ENCODE results near the gene SLC22A2. TPM values are rescaled to one million over a fixed set of nuclear protein-coding genes. Genes with fewer than 3 reads are reported as not detected.

The SLC22A2 gene
- total and polyA plus RNA-seq, 2 of the 13 experiments (the other 11 are each of a cell fraction or from before 2014, with no cell fraction given): not detected

DNA sequence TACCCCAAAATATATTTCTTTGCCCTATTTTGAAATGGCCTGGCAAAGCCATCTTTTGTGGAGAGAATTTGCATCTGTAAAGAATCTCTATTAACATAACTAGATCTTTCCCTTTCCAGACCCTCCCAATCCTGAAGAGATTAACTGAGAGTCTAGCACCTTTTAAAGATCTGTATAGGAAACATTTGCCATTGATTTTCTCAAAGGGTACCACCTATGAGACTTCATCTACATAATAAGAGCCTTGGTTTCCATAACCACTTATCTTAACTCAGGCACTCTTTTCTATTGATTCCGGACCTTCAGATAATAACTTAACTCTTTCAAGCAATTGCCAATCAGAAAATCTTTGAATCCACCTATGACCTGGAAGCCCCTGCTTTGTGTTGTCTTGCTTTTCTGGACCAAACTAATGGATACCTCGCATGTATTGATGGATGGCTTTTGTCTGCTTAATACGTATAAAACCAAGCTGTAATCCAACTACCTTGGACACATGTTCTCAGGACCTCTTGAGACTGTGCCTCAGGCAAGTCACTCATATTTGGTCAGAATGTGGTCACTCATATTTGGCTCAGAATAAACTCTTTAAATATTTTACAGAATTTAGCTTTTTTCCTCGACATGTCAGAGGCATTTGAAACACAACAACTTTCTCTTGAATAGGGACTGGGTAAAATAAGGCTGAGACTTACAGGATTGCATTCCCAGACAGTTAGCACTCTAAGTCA lies 31.4 kb downstream of the SLC22A2 start (continued):
- TF ChIP-seq, protein P1, sequence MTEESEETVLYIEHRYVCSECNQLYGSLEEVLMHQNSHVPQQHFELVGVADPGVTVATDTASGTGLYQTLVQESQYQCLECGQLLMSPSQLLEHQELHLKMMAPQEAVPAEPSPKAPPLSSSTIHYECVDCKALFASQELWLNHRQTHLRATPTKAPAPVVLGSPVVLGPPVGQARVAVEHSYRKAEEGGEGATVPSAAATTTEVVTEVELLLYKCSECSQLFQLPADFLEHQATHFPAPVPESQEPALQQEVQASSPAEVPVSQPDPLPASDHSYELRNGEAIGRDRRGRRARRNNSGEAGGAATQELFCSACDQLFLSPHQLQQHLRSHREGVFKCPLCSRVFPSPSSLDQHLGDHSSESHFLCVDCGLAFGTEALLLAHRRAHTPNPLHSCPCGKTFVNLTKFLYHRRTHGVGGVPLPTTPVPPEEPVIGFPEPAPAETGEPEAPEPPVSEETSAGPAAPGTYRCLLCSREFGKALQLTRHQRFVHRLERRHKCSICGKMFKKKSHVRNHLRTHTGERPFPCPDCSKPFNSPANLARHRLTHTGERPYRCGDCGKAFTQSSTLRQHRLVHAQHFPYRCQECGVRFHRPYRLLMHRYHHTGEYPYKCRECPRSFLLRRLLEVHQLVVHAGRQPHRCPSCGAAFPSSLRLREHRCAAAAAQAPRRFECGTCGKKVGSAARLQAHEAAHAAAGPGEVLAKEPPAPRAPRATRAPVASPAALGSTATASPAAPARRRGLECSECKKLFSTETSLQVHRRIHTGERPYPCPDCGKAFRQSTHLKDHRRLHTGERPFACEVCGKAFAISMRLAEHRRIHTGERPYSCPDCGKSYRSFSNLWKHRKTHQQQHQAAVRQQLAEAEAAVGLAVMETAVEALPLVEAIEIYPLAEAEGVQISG (CRISPR knock-in tag; IDR thresholded peaks at IDR 0.05): no peak
- TF ChIP-seq SRSF4 (IDR thresholded peaks at IDR 0.05; ENCODE audit: low read depth, low read length, poor library complexity, severe bottlenecking) (no peak), NCOA2 (CRISPR knock-in tag; IDR thresholded peaks at IDR 0.05) (no peak), ZNF24 (IDR thresholded peaks at IDR 0.05) (no peak), ZNF335 (CRISPR knock-in tag; IDR thresholded peaks at IDR 0.05) (no peak)
- TF ChIP-seq, protein P2, sequence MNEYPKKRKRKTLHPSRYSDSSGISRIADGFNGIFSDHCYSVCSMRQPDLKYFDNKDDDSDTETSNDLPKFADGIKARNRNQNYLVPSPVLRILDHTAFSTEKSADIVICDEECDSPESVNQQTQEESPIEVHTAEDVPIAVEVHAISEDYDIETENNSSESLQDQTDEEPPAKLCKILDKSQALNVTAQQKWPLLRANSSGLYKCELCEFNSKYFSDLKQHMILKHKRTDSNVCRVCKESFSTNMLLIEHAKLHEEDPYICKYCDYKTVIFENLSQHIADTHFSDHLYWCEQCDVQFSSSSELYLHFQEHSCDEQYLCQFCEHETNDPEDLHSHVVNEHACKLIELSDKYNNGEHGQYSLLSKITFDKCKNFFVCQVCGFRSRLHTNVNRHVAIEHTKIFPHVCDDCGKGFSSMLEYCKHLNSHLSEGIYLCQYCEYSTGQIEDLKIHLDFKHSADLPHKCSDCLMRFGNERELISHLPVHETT (CRISPR knock-in tag; conservative IDR thresholded peaks at IDR 0.05): no peak
- TF ChIP-seq, protein P3, sequence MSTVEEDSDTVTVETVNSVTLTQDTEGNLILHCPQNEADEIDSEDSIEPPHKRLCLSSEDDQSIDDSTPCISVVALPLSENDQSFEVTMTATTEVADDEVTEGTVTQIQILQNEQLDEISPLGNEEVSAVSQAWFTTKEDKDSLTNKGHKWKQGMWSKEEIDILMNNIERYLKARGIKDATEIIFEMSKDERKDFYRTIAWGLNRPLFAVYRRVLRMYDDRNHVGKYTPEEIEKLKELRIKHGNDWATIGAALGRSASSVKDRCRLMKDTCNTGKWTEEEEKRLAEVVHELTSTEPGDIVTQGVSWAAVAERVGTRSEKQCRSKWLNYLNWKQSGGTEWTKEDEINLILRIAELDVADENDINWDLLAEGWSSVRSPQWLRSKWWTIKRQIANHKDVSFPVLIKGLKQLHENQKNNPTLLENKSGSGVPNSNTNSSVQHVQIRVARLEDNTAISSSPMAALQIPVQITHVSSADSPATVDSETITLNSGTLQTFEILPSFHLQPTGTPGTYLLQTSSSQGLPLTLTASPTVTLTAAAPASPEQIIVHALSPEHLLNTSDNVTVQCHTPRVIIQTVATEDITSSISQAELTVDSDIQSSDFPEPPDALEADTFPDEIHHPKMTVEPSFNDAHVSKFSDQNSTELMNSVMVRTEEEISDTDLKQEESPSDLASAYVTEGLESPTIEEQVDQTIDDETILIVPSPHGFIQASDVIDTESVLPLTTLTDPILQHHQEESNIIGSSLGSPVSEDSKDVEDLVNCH (CRISPR knock-in tag; IDR thresholded peaks at IDR 0.05): no peak
- TF ChIP-seq, protein P4, sequence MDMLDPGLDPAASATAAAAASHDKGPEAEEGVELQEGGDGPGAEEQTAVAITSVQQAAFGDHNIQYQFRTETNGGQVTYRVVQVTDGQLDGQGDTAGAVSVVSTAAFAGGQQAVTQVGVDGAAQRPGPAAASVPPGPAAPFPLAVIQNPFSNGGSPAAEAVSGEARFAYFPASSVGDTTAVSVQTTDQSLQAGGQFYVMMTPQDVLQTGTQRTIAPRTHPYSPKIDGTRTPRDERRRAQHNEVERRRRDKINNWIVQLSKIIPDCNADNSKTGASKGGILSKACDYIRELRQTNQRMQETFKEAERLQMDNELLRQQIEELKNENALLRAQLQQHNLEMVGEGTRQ (IDR thresholded peaks at IDR 0.05; ENCODE audit: low read depth, low read length): no peak
- TF ChIP-seq, protein P4 (CRISPR knock-in tag; IDR thresholded peaks at IDR 0.05; ENCODE audit: borderline replicate concordance): no peak

Measured in HepG2 (cell line).